HG03196 (cell line): ENCODE data around the gene LRMDA.

ENCODE experiments used
- ATAC-seq: cut with Tn5 transposase; IDR thresholded peaks from one replicate; pipeline ENCODE4 v1.9.1; 2021; ENCODE audit not compliant: unreplicated experiment

LRMDA gene

GRCh38 chr10:76033457-76034196 lies 602.2 kb downstream of the LRMDA start:
- ATAC-seq = no peak

- no peak for ATAC-seq
Observed at GRCh38 chr10:76034353-76035205, 603.2 kb downstream of the LRMDA start.

GRCh38 chr10:76035206-76036110 lies 604.0 kb downstream of the LRMDA start:
- ATAC-seq = no peak

GRCh38 chr10:76036111-76036940 lies 604.9 kb downstream of the LRMDA start:
- no peak for ATAC-seq

- ATAC-seq = no peak
Observed at GRCh38 chr10:76036962-76037361, 605.5 kb downstream of the LRMDA start.

- no peak for ATAC-seq
Observed at GRCh38 chr10:76037531-76038155, 606.2 kb downstream of the LRMDA start.

GRCh38 chr10:76038696-76039095 lies 607.3 kb downstream of the LRMDA start:
- no peak for ATAC-seq

- ATAC-seq = no peak
Observed at GRCh38 chr10:76040107-76040829, 608.8 kb downstream of the LRMDA start.

- no peak for ATAC-seq
Observed at GRCh38 chr10:76040830-76041220, 609.4 kb downstream of the LRMDA start.

- ATAC-seq = no peak
Observed at GRCh38 chr10:76041551-76041950, 610.1 kb downstream of the LRMDA start.

GRCh38 chr10:76043261-76043660 lies 611.8 kb downstream of the LRMDA start:
- no peak for ATAC-seq

GRCh38 chr10:76044751-76045150 lies 613.3 kb downstream of the LRMDA start:
- ATAC-seq = no peak

GRCh38 chr10:76045174-76045573 lies 613.8 kb downstream of the LRMDA start:
- no peak for ATAC-seq

- ATAC-seq = no peak
Observed at GRCh38 chr10:76047521-76047920, 616.1 kb downstream of the LRMDA start.

GRCh38 chr10:76049581-76050290 lies 618.3 kb downstream of the LRMDA start:
- ATAC-seq = no peak

GRCh38 chr10:76050291-76050625 lies 618.8 kb downstream of the LRMDA start:
- ATAC-seq = no peak

- ATAC-seq = no peak
Observed at GRCh38 chr10:76051007-76051936, 619.8 kb downstream of the LRMDA start.
